HG02870 (cell line): ENCODE data around the gene HTR3B.
"Not testable (repeated sequence)": the region's sequence is repeated elsewhere in the genome, so short reads cannot be mapped to it uniquely, and the experiment has no call there.

Experiments
- ATAC-seq: cut with Tn5 transposase; IDR thresholded peaks from one replicate; pipeline ENCODE4 v1.9.1; 2021; ENCODE audit warnings: mild to moderate bottlenecking, moderate library complexity; ENCODE audit not compliant: unreplicated experiment

The HTR3B gene

DNA sequence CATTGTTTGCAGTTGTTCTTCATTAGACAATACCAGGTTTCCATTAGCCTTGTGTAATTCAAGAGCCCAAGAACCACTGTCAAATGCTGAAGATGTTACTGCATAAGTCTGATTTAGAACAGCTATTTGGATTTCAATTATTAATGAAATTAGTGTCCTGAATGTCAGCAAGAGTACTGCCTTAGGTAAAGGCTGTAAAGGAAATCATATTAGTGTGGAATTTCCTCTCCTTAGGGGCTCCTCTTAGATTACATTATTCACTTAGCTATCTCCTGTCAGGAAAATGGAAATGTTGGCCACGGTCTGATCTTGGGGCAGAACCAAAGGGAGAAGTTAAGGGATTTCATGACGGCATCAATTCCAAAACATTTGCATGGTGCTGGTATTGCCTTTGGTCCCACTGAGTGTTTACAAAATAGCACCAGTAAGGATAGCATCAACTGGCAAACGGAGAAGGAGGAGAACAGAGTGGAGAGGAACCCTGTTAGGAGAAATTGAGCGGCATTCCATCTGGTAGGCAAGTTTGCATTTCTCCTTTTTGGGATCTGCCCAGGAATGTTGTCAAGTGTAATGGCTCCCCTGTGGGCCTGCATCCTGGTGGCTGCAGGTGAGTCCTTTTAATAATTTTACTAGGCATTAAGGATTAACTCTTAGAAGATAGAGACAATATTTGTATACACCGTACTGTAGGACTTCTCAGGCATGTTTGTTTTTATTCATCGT is at the start of gene HTR3B:
Gene HTR3B, plus strand, starts transcription at position 418 of the 723 bp plus-strand sequence. Its CDS starts 138 bp downstream, at position 556.
- ATAC-seq, result no peak

GRCh38 chr11:113855803-113856202 is 48.8 kb upstream of the HTR3B start:
- ATAC-seq, result no peak

GRCh38 chr11:113856966-113857759 is 47.4 kb upstream of the HTR3B start:
- ATAC-seq, result no peak

- no peak for ATAC-seq
These were observed 44.9 kb upstream of the HTR3B start for GRCh38 chr11:113859665-113860064.

- ATAC-seq, result no peak
These were observed 42.2 kb upstream of the HTR3B start for GRCh38 chr11:113862435-113862834.

- ATAC-seq, result no peak
These were observed 40.2 kb upstream of the HTR3B start for GRCh38 chr11:113864410-113864809.

GRCh38 chr11:113865873-113866272 is 38.7 kb upstream of the HTR3B start:
- no peak for ATAC-seq

DNA sequence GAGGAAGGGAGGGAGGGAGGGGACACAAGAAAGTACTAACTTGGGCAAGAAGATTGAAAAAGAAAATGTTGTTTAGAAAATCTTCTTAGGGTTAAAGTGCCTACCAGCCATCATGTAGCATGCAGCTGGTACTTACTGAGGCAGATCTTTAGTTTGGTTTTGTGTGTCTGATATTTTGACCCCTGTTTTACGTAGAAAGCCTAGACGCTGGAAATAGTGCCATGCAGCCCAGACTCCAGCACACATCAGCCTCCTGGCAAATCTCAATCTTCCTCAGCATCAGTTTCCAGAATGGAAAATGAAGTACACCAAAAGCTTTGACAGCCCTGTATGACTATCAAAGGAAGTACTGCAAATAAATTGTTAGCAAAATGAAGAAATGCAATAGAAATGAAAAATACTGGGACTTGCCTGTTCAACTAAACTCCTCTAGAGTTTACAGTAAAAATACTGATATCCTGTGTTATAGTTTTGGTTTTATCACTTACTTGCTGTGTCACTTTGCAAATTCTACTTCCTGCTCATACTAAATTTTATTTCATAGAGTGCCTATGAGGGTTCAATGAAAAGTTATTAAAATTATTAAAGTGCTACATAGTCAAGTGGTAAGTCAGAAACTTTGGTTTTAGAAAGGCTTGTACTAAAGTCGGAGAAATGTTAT is 36.6 kb upstream of the HTR3B start:
- ATAC-seq, result no peak

GRCh38 chr11:113871336-113871735 is 33.3 kb upstream of the HTR3B start:
- no peak for ATAC-seq

GRCh38 chr11:113873236-113873626 is 31.4 kb upstream of the HTR3B start:
- ATAC-seq, result no peak

DNA sequence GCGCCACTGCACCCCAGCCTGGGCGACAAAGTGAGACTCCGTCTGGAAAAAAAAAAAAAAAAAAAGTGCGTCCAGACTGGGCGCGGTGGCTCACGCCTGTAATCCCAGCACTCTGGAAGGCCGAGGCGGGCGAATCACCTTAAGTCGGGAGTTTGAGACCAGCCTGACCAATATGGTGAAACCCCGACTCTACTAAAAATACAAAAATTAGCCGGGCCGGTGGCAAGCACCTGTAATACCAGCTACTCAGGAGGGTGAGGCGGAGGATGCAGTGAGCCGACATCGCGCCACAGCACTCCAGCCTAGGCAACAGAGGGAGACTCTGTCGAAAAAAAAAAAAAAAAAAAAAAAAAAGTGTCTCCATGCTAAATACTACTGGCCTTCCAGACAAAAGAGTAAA is 30.5 kb upstream of the HTR3B start:
- no peak for ATAC-seq

- peak; percentile 40 for ATAC-seq
These were observed 29.9 kb upstream of the HTR3B start for GRCh38 chr11:113874581-113875233.

- ATAC-seq, result peak; percentile 78
These were observed 29.1 kb upstream of the HTR3B start, which contains the start of gene USP28 for GRCh38 chr11:113875234-113876073. TSS of gene USP28 (minus strand) at chr11:113875572. CDS start at chr11:113875501, 71 bp downstream.

GRCh38 chr11:113876074-113876797 is 28.4 kb upstream of the HTR3B start:
- no peak for ATAC-seq

DNA sequence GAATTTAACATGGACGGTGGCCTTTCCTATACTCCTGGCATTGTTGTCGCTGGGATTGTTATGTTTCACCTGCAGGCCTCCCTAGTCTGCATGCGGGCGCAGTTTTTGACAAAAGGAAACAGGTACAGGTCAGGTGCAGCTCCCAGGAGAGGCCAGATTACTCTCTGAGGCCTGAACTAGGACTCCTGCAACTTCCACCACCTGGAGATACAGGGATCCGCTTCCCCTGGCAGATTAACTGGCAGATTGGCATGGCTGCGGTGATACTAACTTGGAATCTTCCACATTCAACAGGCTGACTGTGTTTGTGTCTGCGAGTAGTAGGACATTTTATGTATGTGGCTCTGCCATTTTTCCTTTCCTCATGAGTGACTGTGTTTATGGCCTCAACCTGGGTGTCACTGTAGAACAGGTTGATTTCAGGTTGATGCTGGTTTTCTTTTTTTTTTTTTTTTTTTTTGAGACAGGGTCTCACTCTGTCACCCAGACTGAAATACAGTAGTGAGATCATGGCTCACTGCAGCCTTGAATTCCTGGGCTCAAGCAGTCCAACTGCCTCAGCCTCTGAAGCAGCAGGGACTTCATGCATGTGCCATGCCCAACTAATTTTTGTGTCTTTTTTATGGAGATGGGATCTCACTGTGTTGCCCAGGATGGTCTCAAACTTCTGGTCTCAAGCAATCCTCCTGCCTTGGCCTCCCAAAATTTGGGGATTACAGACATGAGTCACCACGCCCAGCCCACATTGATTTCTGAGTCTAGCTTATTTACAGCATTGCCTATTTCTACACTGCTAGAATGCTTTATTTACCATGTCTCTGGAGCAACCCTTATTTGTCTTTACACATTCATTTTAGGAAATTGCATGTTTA is 27.6 kb upstream of the HTR3B start:
- ATAC-seq, result no peak

- ATAC-seq, result no peak
These were observed 26.9 kb upstream of the HTR3B start for GRCh38 chr11:113877670-113878055.

GRCh38 chr11:113879446-113879845 is 25.1 kb upstream of the HTR3B start:
- not testable (repeated sequence) for ATAC-seq

DNA sequence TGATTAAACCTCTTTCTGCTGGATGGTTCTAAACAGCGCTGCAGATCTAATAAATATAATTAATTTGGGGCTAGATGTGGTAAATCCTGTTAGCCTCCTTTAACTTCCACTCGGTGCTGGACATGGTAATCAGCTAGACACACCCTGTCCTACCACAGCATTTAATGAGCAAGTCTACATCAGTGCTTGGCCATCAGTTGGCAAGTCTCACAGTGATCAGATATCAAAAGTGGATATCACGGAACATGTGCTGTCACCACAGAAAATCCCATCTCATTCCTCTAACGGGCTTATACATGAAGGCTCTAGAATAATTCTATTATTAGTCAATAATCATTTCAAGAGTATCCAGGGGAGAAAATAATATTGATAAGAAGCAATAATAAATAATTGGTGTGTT is 23.6 kb upstream of the HTR3B start:
- ATAC-seq, result no peak

- ATAC-seq, result no peak
These were observed 22.7 kb upstream of the HTR3B start for GRCh38 chr11:113881856-113882255.
